A204.1 (cell line): ENCODE results near the gene MAP4K2.

ENCODE experiments used
- FAIRE-seq: peaks from 2 replicates; lab custom pipeline; 2012; peaks lifted over from hg19 to GRCh38; lab: Jason Lieb, UNC

MAP4K2 gene

GRCh38 chr11:64767344-64768299 lies 35.4 kb downstream of the MAP4K2 start:
- no peak for FAIRE-seq

GRCh38 chr11:64766881-64767280 lies 36.1 kb downstream of the MAP4K2 start:
- FAIRE-seq, result no peak

- FAIRE-seq, result no peak
These were observed 37.0 kb downstream of the MAP4K2 start for GRCh38 chr11:64765851-64766665.

- FAIRE-seq, result no peak
These were observed 37.6 kb downstream of the MAP4K2 start for GRCh38 chr11:64765291-64765850.

- FAIRE-seq, result no peak
These were observed 38.3 kb downstream of the MAP4K2 start for GRCh38 chr11:64764753-64765152.

- no peak for FAIRE-seq
These were observed 38.9 kb downstream of the MAP4K2 start for GRCh38 chr11:64764040-64764611.

GRCh38 chr11:64763526-64764039 lies 39.4 kb downstream of the MAP4K2 start:
- FAIRE-seq, result no peak

- no peak for FAIRE-seq
These were observed 40.1 kb downstream of the MAP4K2 start for GRCh38 chr11:64762674-64763525.

- no peak for FAIRE-seq
These were observed 40.7 kb downstream of the MAP4K2 start for GRCh38 chr11:64762277-64762673.

- FAIRE-seq, result no peak
These were observed 42.1 kb downstream of the MAP4K2 start for GRCh38 chr11:64760759-64761420.

GRCh38 chr11:64759722-64760719 lies 43.0 kb downstream of the MAP4K2 start, which contains the start of gene PYGM:
Gene PYGM, minus strand, starts transcription at chr11:64759974. Its CDS starts 76 bp downstream, at chr11:64759898.
- no peak for FAIRE-seq

GRCh38 chr11:64759131-64759721 lies 43.8 kb downstream of the MAP4K2 start:
- no peak for FAIRE-seq

- no peak for FAIRE-seq
These were observed 44.5 kb downstream of the MAP4K2 start for GRCh38 chr11:64758330-64759079.

- no peak for FAIRE-seq
These were observed 45.3 kb downstream of the MAP4K2 start for GRCh38 chr11:64757549-64758329.

- no peak for FAIRE-seq
These were observed 47.2 kb downstream of the MAP4K2 start for GRCh38 chr11:64755681-64756361.

GRCh38 chr11:64754919-64755662 lies 47.9 kb downstream of the MAP4K2 start:
- no peak for FAIRE-seq
